ENCODE data around the gene TIE1. TPM values are rescaled to one million over a fixed set of nuclear protein-coding genes. Genes with fewer than 3 reads are reported as not detected.

TIE1 gene
- total and polyA plus RNA-seq, 2 donors (not counting 3 experiments of a cell fraction or from before 2014, with no cell fraction given), result 531 to 620 TPM

GRCh38 chr1:43305461-43305860, 4.7 kb downstream of the TIE1 start:
- H3K9me1 ChIP-seq (replicated peaks; ENCODE audit: control insufficient read depth, extremely low read depth, insufficient read depth, low read length), result no peaks in the 10 kb centered on the region
- ChIA-PET CTCF (no interaction called here), POLR2A (no interaction called here)
- no TSS peak for BruUV-seq (replicated peaks)
- H3K9ac ChIP-seq (replicated peaks; ENCODE audit: extremely low read depth, insufficient read depth, low read length), result no peak overlapping the region
- TF ChIP-seq CTCF (IDR thresholded peaks at IDR 0.05; ENCODE audit: extremely low read depth in 1 of 2, insufficient read depth in 1 of 2, low read depth in 1 of 2, low read length in 2 of 2) (no peak), MYC (IDR thresholded peaks at IDR 0.05; ENCODE audit: low read depth, low read length) (no peak), GATA2 (IDR thresholded peaks at IDR 0.05; ENCODE audit: insufficient read depth, insufficient read length, low read depth, low read length) (no peak), POLR2A (IDR thresholded peaks at IDR 0.05; ENCODE audit: low read depth, low read length) (no peak), MAX (IDR thresholded peaks at IDR 0.05; ENCODE audit: insufficient read depth, insufficient read length) (no peak), FOS (IDR thresholded peaks at IDR 0.05; ENCODE audit: borderline replicate concordance, insufficient read depth, low read length) (no peak), EZH2 (IDR thresholded peaks at IDR 0.05; ENCODE audit: borderline replicate concordance, low read depth, low read length, severe bottlenecking) (no peak), JUN (IDR thresholded peaks at IDR 0.05; ENCODE audit: borderline replicate concordance, insufficient read depth, insufficient read length, low read depth) (no peak), POLR2AphosphoS5 (IDR thresholded peaks at IDR 0.05; ENCODE audit: insufficient read depth, low read depth, low read length) (no peak)
- H3K27me3 ChIP-seq (ENCODE audit: control insufficient read depth in 2 of 2, insufficient read depth in 2 of 2, low read length in 2 of 2), result no peaks in the 10 kb centered on the region
- no peak overlapping the region for H3K27ac ChIP-seq (ENCODE audit: insufficient read depth, low read depth, low read length)
- dilution Hi-C loops (cut with MboI; ENCODE audit: extremely low pct_ligation_motif_present, low sequenced_read_pairs) (no loop called here), intact Hi-C loops (cut with micrococcal nuclease) (no loop called here)
- no peak for FAIRE-seq
- H3K79me2 ChIP-seq (ENCODE audit: control insufficient read depth, insufficient read depth, low read length), result peaks cover 78% of the 10 kb centered on the region
- H3K9me3 ChIP-seq (replicated peaks; ENCODE audit: control insufficient read depth, insufficient read depth, low read length), result no peaks in the 10 kb centered on the region
- H3K4me1 ChIP-seq (ENCODE audit: control insufficient read depth, extremely low read depth, insufficient read depth, low read length), result peaks cover 28% of the 10 kb centered on the region
- H3K4me3 ChIP-seq (replicated peaks in 1 of 3; ENCODE audit: insufficient read depth in 1 of 3, low read depth in 1 of 3, low read length in 3 of 3), result no peak overlapping the region
- H3K4me2 ChIP-seq (ENCODE audit: insufficient read depth, low read length), result no peak overlapping the region
- no peaks in the 10 kb centered on the region for H4K20me1 ChIP-seq (replicated peaks; ENCODE audit: control insufficient read depth, extremely low read depth, insufficient read depth, low read length)
- DNase-seq (ENCODE audit: low read depth, low spot score), result no peak
- H3K36me3 ChIP-seq (ENCODE audit: control insufficient read depth in 2 of 2, extremely low read depth in 1 of 2, insufficient read depth in 2 of 2, low read length in 2 of 2), result peaks cover 32 to 54% of the 10 kb centered on the region in 2 experiments
- no peak overlapping the region for H2AFZ ChIP-seq (ENCODE audit: low read depth, low read length)
